ENCODE measurements around the gene MAGEB1. TPM values are rescaled to one million over a fixed set of nuclear protein-coding genes. Genes with fewer than 3 reads are reported as not detected.

The MAGEB1 gene
- polyA plus RNA-seq (ENCODE audit: insufficient read length in 12 of 12): not detected
- long read RNA-seq, donor 1: 0 reads
- long read RNA-seq, donor 2: 0 reads
- long read RNA-seq, donor 3: 0 reads
- long read RNA-seq, donor 4: 0 reads
- long read RNA-seq, donor 5: 0 reads
- long read RNA-seq, donor 6: 0 reads
- long read RNA-seq, donor 7: 0 reads
- long read RNA-seq, donor 8: 0 reads
- long read RNA-seq, donor 9: 0 reads
- long read RNA-seq, donor 10: 0 reads
- long read RNA-seq, donor 11: 0 reads

DNA sequence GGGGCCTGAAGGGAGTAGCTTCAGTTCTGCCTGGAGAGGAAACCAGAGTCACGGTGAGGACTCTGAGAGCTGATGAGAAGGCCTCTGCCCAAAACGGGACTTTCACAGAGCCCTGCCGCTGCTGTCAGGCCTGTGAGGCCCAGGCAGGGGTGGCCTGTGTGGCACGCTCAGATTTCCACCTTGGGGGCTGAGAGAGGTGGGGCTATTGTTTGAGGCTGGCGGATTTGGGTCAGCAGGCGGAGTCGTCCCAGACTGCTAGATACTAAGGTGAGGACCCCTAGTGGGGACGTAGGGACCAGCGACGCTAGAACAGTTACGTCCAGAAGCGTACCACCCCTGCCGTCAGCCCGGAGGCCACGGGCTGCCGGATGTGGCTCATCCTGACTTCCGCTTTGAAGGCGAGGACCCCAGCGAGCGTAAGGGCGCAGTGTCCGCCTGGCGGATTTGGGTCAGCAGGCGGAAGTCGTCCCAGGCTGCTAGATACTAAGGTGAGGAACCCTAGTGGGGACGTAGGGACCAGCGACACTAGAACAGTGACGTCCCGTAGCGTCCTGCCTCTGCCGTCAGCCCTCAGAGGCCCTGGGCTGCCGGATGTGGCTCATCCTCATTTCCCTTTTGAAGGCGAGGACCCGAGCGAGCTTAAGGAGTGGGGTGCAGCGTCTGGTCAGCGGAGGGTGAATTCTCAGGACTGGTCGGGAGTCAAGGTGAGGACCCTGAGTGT is at the start of gene MAGEB1:
TSS of gene MAGEB1 (plus strand) at position 378 of the 721 bp plus-strand sequence. CDS start 3,348 bp downstream, outside the sequence.
- DNase-seq: no peak

- no peak for DNase-seq
Observed at GRCh38 chrX:30212172-30212571, 34.8 kb upstream of the MAGEB1 start.

- DNase-seq: no peak
Observed at GRCh38 chrX:30215357-30215843, 31.5 kb upstream of the MAGEB1 start, which contains the start of gene MAGEB2. Gene MAGEB2 (plus strand): TSS chrX:30215563. CDS start chrX:30218581, 3,018 bp downstream.

GRCh38 chrX:30217465-30217864 is 29.5 kb upstream of the MAGEB1 start:
- no peak for DNase-seq

- no peak for DNase-seq
Observed at GRCh38 chrX:30219372-30219771, 27.6 kb upstream of the MAGEB1 start.

GRCh38 chrX:30220661-30221060 is 26.3 kb upstream of the MAGEB1 start:
- DNase-seq: no peak

- DNase-seq: no peak
Observed at GRCh38 chrX:30224536-30224935, 22.4 kb upstream of the MAGEB1 start.

DNA sequence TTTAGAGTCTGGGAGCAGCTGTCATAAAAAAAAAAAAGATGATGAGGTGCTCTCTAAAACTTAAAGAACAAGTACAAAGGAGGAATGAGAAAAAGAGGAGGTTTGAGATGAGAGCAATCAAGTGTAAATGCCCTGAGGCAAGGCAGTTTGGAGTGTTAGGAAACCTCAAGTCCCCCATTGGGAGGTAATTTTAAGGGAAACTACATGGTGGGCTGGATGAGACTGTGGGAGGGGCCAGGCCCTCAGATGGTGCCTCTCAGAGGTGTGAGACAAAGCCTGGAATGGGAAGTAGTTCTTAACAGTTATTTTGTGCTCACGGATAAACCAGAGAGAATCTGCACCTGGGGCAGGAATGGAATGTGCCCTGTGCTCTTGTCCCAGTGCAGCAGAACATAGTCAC is 18.4 kb upstream of the MAGEB1 start:
- DNase-seq: no peak

GRCh38 chrX:30230395-30230794 is 16.6 kb upstream of the MAGEB1 start, which contains the start of gene MAGEB3:
Gene MAGEB3 (plus strand): TSS chrX:30230657. CDS start chrX:30235925, 5,268 bp downstream.
- no peak for DNase-seq

- DNase-seq: no peak
Observed at GRCh38 chrX:30241724-30242415, 5.1 kb upstream of the MAGEB1 start, which contains the start of gene MAGEB4. Gene MAGEB4 (plus strand): TSS chrX:30242000. CDS start chrX:30242136, 136 bp downstream.

DNA sequence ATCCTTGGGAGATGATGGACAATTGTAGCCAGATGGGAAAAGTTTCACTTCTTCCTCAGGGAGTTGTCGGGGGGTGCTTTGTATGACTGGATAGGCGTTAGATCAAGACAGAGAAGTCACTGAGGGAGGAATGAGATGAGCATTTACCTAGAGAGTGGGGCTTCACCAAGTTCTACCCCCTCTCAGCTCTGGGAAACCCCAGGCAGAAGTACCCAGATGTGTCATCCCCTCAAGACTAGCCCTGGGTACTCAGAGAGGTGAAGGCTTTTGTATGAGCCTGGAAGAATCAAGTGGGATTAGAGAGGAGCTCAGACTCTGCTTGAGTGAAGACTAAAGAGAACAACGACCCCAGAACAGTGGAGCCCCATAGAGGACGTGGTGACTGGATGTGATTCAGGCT is 1.9 kb downstream of the MAGEB1 start:
- DNase-seq: no peak

GRCh38 chrX:30253257-30253656 is 6.3 kb downstream of the MAGEB1 start:
- no peak for DNase-seq

DNA sequence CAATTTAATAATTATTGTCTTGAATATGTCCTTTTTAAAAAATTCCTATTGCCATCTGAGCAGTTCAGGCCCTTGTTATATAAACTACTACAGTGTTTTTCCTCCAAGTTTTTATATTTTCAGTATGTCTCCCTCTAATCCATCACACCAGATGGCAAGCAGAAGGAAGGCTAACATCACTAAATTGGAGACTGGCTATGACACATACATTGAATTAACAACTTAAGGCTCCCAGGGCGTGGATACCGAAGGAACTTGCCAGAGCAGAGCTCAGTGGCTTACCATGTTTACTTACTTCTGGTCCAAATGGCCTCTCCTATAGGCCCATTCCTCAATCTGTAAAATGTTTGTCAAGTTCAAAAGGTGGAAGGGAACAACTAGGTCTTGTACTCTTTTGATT is 13.0 kb downstream of the MAGEB1 start:
- DNase-seq: no peak

- no peak for DNase-seq
Observed at GRCh38 chrX:30261012-30261411, 14.1 kb downstream of the MAGEB1 start.

GRCh38 chrX:30262763-30263162 is 15.8 kb downstream of the MAGEB1 start:
- DNase-seq: no peak

DNA sequence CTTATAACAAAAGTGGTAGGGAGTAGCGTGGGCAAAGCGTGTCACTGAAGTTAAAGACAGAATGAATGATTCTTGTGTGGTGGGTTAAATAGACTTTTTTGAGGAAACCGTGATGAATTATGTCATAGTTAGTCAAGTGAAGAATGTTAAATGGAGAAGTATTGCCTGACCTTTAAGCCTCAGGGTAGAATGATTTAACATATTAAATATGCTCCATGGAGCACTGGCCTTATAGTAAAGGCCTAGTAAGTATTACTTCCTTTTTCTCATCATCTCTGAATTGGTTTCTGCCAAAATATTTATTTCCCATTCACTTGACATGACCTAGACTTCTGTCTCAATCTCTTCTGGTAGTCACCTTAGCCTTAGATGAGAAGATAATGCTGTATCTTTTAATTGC is 23.7 kb downstream of the MAGEB1 start:
- no peak for DNase-seq

DNA sequence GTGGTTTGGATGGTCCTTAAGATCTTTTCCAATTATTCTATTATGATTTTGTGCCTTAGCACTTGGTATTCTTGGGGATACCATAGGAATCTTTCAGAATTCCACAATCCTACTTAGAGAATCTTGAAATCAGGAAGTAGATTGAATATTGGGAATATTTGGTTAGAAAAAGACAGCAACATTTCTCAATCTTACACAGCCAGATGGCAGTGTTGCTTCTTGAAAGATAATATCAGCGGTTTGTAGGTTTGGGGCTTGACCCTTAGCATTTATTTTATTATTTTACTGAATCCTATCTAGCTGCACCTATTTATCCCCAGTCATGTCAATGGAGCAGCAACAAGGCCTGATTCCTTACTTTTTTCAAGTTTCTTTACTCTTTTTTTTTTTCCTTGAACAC is 28.6 kb downstream of the MAGEB1 start:
- peak; percentile 2 for DNase-seq

DNA sequence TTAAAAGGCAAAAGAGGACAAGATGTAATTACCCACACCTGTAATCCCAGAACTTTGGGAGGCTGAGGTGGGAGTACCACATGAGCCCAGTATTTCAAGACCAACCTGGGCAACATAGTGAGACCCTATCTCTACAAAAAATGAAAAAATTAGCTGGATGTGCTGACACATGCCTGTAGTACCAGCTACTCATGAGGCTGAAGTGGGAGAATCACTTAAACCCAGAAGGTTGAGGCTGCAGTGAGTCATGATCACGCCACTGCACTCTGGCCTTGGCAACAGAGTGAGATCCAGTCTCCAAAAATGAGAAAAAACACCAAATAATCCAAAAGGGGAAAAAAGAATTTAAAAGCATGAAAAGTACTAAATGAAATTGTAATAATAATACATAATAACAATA is 31.4 kb downstream of the MAGEB1 start:
- no peak for DNase-seq

DNA sequence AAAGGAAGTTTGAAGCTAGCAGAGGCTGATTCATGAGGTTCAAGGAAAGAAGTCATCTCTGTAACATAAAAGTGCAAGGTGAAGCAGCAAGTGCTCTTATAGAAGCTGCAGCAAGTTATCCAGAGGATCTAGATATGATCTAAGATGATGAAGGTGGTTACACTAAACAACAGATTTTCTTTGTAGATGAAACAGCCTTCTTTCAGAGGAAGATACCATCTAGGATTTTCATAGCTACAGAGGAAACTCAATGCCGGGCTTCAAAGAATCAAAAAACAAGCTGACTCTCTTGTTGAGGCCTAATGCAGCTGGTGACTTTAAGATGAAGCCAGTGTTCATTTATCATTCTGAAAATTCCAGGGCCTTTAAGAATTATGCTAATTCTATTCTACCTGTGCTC is 33.5 kb downstream of the MAGEB1 start:
- no peak for DNase-seq

GRCh38 chrX:30282527-30282926 is 35.6 kb downstream of the MAGEB1 start:
- DNase-seq: no peak

- no peak for DNase-seq
Observed at GRCh38 chrX:30283456-30284200, 36.7 kb downstream of the MAGEB1 start.

Data from muscle of arm (tissue), 14 donors.